Measurements from ENCODE around the gene PEX14.

The PEX14 gene

GRCh38 chr1:10665930-10666850, 191.4 kb downstream of the PEX14 start:
- DNase-seq (ENCODE audit: low spot score), result no peak

- no peak for DNase-seq (ENCODE audit: low spot score)
These were observed 193.4 kb downstream of the PEX14 start for GRCh38 chr1:10667861-10668761.

GRCh38 chr1:10669570-10669969, 194.8 kb downstream of the PEX14 start:
- DNase-seq (ENCODE audit: low spot score), result no peak

- no peak for DNase-seq (ENCODE audit: low spot score)
These were observed 195.4 kb downstream of the PEX14 start for GRCh38 chr1:10670190-10670589.

- no peak for DNase-seq (ENCODE audit: low spot score)
These were observed 196.3 kb downstream of the PEX14 start for GRCh38 chr1:10671090-10671489.

- no peak for DNase-seq (ENCODE audit: low spot score)
These were observed 197.0 kb downstream of the PEX14 start for GRCh38 chr1:10671622-10672342.

GRCh38 chr1:10672343-10673050, 197.7 kb downstream of the PEX14 start:
- no peak for DNase-seq (ENCODE audit: low spot score)

- no peak for DNase-seq (ENCODE audit: low spot score)
These were observed 198.5 kb downstream of the PEX14 start for GRCh38 chr1:10673109-10673711.

- no peak for DNase-seq (ENCODE audit: low spot score)
These were observed 199.5 kb downstream of the PEX14 start for GRCh38 chr1:10674222-10674621.

GRCh38 chr1:10674700-10675609, 200.2 kb downstream of the PEX14 start:
- no peak for DNase-seq (ENCODE audit: low spot score)

GRCh38 chr1:10675813-10676212, 201.1 kb downstream of the PEX14 start:
- no peak for DNase-seq (ENCODE audit: low spot score)

- DNase-seq (ENCODE audit: low spot score), result no peak
These were observed 202.2 kb downstream of the PEX14 start for GRCh38 chr1:10676963-10677362.

- DNase-seq (ENCODE audit: low spot score), result no peak
These were observed 203.0 kb downstream of the PEX14 start for GRCh38 chr1:10677491-10678391.

GRCh38 chr1:10678402-10678801, 203.7 kb downstream of the PEX14 start:
- no peak for DNase-seq (ENCODE audit: low spot score)

- no peak for DNase-seq (ENCODE audit: low spot score)
These were observed 204.1 kb downstream of the PEX14 start for GRCh38 chr1:10678852-10679251.

- DNase-seq (ENCODE audit: low spot score), result no peak
These were observed 204.9 kb downstream of the PEX14 start for GRCh38 chr1:10679496-10680220.

Data from activated CD4-positive, alpha-beta T cell treated with anti-CD3 and anti-CD28 coated beads, Interleukin-2, Interleukin-4, amounts not matched to agents 100 ng/mL and 50 ng/mL, durations not matched to agents 16 hours and 8 hours (primary cell).